HT-29 (cell line): ENCODE data around the gene SETD3. TPM values are rescaled to one million over a fixed set of nuclear protein-coding genes. Genes with fewer than 3 reads are reported as not detected.

ENCODE experiments used
- DNase-seq: peaks from one replicate; pipeline ENCODE4 v3.0.0-alpha.2; 2015; ENCODE audit warnings: low spot score
- total RNA-seq: library from RNA; depleted of rRNA; stranded (reverse); fragments of >200 nt; shearing (Covaris generic); gene quantifications from 2 replicates; pipeline ENCODE4 v1.2.3, GENCODE V29; 2014

SETD3 gene
- total RNA-seq, 1 experiment from 2014 or later, result 24.8 TPM

GRCh38 chr14:99497894-99498293 lies 17.2 kb upstream of the SETD3 start:
- no peak for DNase-seq

DNA sequence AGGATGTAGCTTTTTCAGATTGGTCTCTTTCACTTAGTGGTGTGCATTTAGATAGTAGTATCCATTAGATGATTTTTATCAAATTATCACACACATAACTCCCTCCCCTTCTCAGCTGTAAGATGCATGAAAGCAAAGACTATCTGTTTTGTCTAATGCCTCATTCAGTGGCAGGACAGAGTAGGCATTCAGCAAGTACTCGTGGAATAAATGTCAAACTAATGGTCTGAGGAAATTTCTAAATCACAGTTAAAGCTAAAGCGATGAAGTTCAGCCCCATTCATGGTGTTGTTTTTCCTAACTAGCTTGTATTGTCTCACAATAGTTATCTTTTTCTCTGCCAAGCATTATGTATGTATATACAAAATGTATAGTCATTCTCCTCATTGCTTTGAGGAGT lies 16.7 kb upstream of the SETD3 start:
- no peak for DNase-seq

GRCh38 chr14:99484106-99484505 lies 3.4 kb upstream of the SETD3 start:
- no peak for DNase-seq

- DNase-seq, result peak; percentile 21
These were observed 1.1 kb upstream of the SETD3 start for GRCh38 chr14:99481745-99482099.

DNA sequence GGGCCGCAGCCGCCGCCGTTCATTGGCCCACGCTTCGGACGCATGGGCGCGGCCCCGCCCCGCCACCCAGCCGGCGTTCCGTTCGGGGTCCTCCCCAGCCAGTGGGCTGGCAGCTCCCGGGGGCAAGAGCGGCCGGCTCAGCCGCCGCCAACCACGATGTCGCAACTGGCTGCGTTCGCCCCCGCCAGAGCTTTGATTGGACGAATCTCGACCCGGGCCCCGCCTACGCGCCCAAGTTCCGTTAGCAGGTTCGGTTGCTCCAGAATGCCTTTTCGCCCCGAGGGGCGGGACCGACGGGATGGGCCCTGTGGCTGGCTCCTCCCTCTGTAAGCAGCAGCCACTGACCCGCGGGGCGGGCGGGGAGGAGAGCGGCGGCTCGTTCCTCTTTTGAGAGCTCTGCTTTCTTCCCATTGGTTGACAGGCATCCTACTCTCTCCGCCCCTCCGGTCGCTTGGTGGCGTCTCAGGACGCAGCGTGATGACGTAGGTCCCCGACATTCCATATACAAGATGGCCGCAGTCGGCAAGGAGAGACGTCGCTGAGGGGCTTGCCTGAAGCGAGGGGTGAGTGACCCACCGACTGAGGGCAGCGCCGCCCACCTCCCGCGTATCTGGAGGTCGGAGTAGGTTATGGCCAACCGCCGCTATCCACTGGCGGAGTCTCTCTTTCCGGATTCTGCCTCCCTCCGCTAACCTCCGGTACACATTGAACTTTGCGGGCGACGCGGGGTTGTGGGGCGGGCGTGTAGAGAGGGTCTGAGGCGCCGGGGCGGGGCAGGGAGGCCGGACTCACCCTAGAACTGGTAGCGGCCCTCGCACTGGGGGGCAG lies 472 bp upstream of the SETD3 start, which contains the start of gene CCNK:
TSS of gene CCNK (plus strand) at position 493 of the 828 bp plus-strand sequence. CDS start 11,269 bp downstream, outside the sequence.
- peak; percentile 97 for DNase-seq

DNA sequence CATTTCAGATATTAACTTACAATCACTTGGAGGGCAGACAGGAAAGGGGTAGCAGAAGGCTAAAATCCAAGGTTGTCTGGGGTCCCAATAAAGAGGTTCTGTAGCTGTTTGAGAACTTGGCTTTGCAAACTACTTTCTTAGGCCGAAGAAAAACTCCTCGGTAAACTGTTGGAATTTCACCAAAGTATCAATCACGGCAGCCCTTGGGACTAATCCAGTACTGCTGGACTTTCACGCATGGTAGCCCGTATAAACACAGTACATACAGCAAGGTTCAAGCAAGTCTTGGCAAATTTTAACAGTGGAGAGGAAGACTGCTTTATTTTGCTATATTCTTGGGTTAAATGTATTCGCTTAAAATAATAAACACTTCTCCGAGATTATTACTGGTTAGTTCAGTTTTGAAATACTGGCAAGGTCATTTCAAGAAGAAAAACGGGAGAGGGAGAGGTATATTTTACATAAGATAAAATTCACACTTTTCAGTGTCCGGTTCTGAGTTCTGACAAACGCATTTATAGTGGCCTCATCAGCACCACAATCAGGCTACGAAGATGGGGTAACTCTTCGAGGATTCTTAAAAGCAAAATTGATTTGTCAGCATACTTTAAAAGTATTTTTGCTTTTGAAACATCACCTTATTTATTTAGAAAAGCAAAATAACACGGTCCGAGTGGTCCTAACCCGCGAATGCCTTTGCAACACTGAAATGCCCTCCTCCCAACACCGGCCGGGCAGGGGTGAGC lies 1.3 kb downstream of the SETD3 start:
- peak; percentile 13 for DNase-seq

DNA sequence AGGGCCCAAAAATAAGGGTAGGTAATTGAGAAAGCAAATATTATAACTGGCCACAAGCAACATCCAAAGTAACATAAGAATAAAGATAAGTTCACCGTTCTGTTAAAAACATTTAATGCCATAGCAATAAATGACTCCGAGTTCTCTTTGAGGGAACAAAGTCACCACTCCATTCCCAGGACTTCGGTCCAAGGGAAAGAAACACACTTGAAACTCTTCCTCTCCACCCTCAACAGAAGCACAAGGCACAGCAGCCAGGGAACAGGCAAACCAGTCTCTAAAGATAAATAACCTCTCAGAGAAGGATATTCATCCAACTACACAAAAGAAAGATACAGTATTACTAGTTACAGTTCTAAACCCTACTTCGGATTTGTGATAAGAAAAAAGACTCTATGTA lies 2.5 kb downstream of the SETD3 start:
- peak; percentile 3 for DNase-seq

DNA sequence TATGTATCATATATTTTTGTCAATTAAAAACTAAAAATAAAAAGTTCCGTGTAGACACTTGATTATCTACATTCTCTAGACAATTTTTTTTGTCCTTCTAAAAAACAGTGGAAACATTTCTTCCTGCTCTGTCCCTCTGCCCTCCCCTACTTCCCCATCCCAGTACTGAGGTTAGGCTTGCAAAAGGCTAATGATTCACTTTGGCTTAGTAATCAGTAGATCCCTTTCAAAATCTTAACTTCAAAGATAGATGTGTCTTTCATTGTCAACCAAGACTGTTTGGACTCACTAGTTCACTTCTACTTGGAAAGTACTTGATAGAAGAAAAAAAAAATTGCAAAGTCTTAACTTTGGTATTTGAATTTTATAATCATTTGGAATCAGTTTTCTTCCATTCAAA lies 3.8 kb downstream of the SETD3 start:
- no peak for DNase-seq

GRCh38 chr14:99475660-99476059 lies 5.0 kb downstream of the SETD3 start:
- no peak for DNase-seq

- no peak for DNase-seq
These were observed 5.5 kb downstream of the SETD3 start for GRCh38 chr14:99475179-99475578.

GRCh38 chr14:99473458-99473857 lies 7.2 kb downstream of the SETD3 start:
- DNase-seq, result no peak

- no peak for DNase-seq
These were observed 7.7 kb downstream of the SETD3 start for GRCh38 chr14:99472937-99473336.

- DNase-seq, result no peak
These were observed 8.9 kb downstream of the SETD3 start for GRCh38 chr14:99471731-99472130.

DNA sequence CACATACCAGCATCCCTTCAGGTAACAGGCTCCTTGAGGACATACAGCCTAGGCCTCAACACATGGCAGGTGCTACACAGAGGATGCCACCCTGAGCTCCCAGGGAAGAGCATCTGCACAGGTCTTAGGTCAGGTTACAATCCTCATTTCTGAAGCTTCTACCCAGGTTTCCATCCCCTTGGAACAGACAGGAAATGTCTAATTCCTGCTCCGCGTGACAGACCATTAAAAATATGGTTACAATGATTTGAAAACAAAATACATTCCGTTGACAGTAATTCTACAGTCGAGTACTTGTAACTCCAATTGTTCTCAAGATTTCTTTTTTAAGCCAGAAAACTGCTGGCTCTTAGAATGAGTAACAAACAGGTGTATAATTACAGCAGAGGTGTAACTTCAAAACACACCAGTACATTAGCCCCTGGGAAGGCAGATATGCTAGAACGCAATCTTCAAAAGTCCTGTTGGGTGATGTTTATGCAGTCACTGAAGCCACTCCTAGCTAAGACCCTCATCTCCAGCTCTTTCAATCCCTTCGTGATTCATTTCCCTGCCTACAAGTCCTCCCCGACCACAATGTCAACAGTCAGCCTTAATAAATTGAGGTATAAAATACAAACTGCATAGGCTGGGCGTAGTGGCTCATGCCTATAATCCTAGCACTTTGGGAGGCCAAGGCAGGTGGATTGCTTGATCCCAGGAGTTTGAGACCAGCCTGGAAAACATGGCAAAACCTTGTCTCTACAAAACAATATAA lies 11.6 kb downstream of the SETD3 start:
- no peak for DNase-seq

DNA sequence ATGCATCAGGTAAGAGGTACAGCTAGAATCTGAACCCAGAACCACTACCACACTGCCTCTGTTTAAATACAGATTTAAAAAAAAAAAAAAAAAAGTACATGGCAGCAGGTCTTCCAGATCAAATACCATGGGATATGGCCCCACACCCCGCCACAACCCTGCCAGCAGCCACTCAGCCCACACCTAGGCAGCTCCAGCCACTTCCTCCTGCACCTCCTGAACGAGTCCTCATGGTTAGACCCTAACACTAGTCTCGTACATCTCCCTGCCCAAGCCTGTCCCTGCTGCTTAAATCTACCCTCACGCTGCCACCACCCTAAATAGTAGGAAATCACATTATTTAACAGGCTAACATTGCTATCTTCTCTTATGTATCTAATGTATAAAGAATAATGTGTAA lies 12.6 kb downstream of the SETD3 start:
- no peak for DNase-seq

- peak; percentile 11 for DNase-seq
These were observed 13.2 kb downstream of the SETD3 start for GRCh38 chr14:99467336-99468078.

- no peak for DNase-seq
These were observed 13.9 kb downstream of the SETD3 start for GRCh38 chr14:99466758-99467157.

GRCh38 chr14:99465288-99465687 lies 15.4 kb downstream of the SETD3 start:
- DNase-seq, result no peak

GRCh38 chr14:99463974-99464373 lies 16.7 kb downstream of the SETD3 start:
- no peak for DNase-seq

GRCh38 chr14:99462210-99462609 lies 18.4 kb downstream of the SETD3 start:
- no peak for DNase-seq

DNA sequence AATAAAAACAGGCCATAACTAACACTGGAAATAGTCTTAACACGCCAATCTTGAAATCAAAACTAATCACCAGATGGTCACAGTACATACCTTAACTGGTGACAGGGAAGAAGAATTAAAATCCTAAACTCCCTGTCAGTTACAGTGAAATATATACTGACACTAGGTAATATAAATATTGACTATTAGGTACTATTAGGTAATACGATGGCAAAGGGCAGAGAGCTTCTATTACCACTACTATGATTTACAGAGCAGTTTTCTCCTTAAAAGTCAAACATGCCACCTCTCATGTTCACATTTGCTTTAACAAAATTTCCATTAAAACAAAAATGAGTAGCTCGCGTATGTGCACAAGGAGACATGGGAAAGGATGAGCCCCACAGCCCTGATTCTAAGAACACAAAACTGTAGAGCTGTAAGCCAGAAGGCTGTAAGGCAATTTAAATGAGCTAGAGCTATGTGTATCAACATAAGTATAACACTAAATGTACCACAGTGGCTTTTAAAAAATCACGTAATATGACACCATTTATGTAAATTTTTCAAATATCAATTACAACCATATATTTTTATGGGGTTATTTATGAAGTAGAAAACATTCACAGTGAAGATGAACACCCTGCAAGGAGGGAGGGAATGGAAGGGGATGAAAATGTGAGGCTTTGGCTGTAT lies 19.1 kb downstream of the SETD3 start:
- no peak for DNase-seq
